ENCODE results near the gene EEF1AKMT3.

The EEF1AKMT3 gene

DNA sequence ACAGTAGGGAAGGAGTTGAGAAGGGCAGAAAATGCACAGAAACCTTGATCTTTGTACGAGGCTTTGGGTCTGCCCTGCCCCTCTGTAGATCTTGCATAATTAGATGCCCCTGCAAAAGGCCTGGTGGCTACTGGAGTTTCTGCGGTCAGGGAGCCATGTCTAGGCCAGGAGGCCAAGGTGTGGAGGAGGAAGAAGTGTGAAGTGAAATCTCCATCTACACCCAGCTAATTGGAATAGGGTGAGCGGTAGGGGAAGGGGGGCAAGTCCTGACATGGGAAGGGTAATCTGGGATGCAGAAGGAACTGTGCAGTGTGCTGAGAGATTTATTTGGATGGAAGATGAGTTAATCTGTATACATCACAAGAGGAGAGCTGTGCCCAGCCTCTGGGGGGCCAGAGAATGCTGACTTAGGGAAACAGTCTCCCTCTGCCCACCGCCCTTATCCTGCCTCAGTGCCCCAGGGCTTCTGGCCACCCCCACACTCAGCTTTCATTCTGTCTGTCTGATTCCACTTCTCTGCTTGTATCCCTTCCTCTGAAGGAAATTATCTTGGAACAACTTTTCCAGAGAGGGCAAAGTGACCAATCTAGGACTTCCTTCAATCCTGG lies 10.9 kb upstream of the EEF1AKMT3 start:
- TF ChIP-seq, protein P1, sequence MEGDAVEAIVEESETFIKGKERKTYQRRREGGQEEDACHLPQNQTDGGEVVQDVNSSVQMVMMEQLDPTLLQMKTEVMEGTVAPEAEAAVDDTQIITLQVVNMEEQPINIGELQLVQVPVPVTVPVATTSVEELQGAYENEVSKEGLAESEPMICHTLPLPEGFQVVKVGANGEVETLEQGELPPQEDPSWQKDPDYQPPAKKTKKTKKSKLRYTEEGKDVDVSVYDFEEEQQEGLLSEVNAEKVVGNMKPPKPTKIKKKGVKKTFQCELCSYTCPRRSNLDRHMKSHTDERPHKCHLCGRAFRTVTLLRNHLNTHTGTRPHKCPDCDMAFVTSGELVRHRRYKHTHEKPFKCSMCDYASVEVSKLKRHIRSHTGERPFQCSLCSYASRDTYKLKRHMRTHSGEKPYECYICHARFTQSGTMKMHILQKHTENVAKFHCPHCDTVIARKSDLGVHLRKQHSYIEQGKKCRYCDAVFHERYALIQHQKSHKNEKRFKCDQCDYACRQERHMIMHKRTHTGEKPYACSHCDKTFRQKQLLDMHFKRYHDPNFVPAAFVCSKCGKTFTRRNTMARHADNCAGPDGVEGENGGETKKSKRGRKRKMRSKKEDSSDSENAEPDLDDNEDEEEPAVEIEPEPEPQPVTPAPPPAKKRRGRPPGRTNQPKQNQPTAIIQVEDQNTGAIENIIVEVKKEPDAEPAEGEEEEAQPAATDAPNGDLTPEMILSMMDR (IDR thresholded peaks at IDR 0.05), result no peak

DNA sequence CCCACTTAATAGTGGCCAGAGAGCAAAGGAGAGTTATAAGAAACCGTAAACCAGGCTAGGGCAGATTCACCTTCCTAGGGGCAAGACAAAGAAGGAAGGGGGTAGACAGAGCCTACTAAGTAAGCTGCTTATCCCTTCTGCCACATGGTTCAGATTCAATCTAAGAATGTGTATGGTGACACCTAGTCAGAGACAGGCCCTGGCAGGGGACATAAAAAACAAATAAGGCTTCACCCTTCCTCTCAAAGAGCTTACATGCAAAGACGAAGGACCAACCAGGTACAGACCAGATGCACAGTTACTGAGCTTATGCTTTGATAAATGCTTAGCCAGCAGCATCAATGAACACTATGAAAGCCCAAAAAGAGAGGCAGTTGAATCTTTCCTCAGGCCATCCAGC lies 10.0 kb upstream of the EEF1AKMT3 start:
- TF ChIP-seq, protein P1 (IDR thresholded peaks at IDR 0.05), result no peak

DNA sequence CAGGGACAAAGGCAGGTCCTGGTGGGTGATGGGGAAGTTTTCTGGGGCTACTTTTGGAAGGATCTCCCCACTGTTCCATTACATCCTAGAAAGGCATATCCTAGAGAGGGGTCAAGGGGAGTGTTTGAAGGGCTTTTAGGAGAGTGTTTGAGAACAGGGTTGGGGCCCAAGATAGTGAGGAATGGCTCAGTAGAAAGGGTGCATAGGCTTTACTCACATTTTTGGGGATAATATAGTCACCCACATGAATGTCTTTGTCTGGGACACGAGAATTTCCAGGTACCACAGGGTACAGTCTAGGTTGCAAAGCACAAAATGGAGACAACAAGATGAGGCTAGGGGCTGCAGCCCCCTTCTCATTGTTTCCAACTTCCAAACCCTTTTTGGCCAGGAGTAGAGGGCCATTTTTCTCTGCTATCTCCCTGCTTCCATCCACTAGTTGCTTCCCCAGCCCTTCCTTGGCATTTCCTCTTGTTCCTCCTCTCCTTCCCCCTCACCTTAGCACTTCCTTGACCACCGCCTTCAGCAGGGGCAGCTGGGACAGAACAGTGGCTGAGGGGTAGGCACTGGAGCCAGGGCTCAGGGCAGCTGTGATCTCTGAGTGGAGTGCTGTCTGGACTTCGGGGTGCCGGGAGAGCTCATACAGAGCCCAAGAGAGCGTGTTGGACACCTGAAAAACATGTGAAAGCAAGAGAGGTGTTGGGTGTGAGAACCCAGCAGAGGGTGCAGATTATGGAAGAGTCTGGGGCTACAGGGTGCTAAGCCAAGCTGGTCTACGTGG lies 8.3 kb upstream of the EEF1AKMT3 start:
- TF ChIP-seq, protein P1 (IDR thresholded peaks at IDR 0.05), result no peak

DNA sequence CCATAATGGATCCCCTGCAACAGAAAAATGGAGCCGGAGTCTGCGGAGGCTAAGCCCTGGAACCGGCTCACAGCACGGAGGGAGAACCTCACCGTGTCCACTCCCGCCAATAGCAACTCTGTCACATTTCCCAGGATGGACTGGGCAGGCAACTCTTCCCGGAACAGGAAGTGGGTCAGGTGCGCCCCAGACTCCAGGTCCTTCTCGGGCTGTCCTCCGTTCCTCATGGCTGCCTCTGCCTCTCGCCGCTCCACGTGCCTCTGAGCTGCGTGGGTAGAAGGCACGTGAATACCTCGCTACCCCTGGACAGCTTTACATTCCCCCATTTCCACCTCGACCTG lies 7.8 kb upstream of the EEF1AKMT3 start:
- TF ChIP-seq, protein P1 (IDR thresholded peaks at IDR 0.05), result no peak

DNA sequence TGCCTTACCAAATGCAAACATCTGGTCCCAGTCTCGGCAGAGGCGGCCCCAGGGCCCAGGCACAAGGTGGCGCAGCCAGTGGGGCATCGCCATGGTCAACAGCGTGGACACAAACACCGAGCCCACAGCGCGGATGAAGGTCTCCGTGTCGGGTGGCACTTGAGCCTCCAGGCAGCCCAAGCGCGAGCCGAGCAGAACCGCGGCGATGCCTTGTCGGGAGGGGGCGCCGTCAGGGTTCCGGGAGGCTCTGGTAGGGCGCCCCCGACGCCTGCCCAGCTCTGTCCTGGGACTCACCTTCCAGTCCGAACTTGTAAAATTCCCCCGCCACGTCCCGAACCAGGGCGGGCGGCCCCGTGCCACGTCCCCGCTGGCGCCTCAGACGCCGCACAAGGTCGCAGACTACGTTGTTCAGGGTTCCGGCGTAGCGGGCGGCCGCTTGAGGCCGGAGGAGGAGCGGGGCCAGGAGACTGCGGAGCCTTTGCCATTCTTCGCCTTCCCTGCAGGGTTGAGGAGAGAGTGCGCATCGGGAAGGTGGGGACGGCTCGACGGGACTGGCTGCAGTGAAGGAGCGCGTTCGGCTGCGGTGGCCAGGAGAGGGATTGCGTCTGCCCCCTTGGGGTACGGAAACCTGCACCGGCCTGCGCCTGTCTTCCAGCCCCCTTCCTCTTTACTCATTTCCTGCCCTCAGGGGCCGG lies 7.3 kb upstream of the EEF1AKMT3 start:
- TF ChIP-seq, protein P1 (IDR thresholded peaks at IDR 0.05), result no peak

DNA sequence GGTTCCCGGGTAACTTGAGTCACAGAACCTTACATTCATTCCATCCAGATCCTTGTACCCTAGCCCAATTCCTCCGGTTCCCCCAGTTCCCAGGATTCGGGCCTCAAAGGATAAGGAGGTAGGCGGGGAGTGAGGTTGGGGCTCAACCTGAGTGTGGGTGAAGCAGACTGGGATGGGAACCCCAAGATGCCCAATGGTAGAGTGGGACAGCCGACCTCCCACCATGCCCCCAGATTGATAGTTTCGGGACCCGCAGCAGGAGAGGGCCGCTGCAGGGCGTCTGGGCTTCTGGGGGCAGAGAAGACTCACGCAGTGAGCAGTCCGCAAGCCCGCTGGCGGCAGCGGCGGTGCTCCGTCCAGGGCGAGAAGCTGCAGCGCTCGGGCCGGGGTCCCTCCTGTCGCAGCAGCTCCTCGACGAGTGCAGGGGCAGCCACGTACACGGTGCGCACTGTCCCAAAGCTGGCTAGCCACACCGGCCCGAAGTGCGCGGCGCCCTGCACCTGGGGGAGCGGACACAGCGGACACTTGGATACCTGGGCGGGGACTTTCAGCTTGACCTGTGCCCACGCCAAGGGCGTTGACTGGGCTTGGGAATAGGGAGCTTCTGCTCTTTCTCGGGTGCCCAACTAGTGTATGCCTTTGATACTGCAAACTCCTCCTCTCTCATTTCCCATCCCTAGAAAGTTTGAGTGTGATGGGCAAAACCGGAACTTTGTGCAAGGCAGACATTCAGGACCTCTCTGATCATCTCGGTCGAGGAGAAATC lies 6.5 kb upstream of the EEF1AKMT3 start:
- TF ChIP-seq, protein P1 (IDR thresholded peaks at IDR 0.05), result no peak
